Heart left ventricle (tissue), 16 donors: ENCODE measurements around the gene GOLGA2. TPM values are rescaled to one million over a fixed set of nuclear protein-coding genes. Genes with fewer than 3 reads are reported as not detected.

ENCODE experiments used
- ATAC-seq, 4 donors: fragments of 200-7000 bp; cut with Tn5 transposase; one replicate each; pipeline ENCODE4 v1.9.1; 2020 to 2022; ENCODE audit warnings: moderate library complexity in 4 of 4, mild to moderate bottlenecking in 3 of 4, moderate number of reproducible peaks in 1 of 4
- DNase-seq, 5 donors: peaks; one replicate each; pipeline ENCODE4 v3.0.0-alpha.2; 2020
- H3K27ac ChIP-seq, 12 donors: fragments of 200-600 bp; sonication (generic) in 4 of 12; one replicate each; pipeline versions ENCODE4 v1.5.0 to v1.8.0; 2016 to 2022; ENCODE audit warnings: mild to moderate bottlenecking in 2 of 12
- H3K27me3 ChIP-seq, 9 donors: fragments of 200-600 bp; sonication (generic) in 2 of 9; one replicate each; pipeline versions ENCODE4 v1.5.1 to v1.8.0; 2016 to 2022; ENCODE audit warnings: mild to moderate bottlenecking in 3 of 9
- H3K36me3 ChIP-seq, 9 donors: fragments of 200-600 bp; sonication (generic) in 2 of 9; one replicate each; pipeline versions ENCODE4 v1.5.0 to v1.8.0; 2018 to 2022; ENCODE audit warnings: mild to moderate bottlenecking in 2 of 9
- H3K4me1 ChIP-seq, 12 donors: fragments of 200-600 bp; sonication (generic) in 4 of 12; one replicate each; pipeline versions ENCODE4 v1.5.0 to v1.8.0; 2016 to 2022; ENCODE audit warnings: mild to moderate bottlenecking in 3 of 12
- H3K4me3 ChIP-seq, 12 donors: fragments of 200-600 bp; sonication (generic) in 4 of 12; one replicate each; pipeline versions ENCODE4 v1.5.0 to v1.8.0; 2017 to 2022; ENCODE audit warnings: mild to moderate bottlenecking in 9 of 12, moderate library complexity in 4 of 12
- H3K9me3 ChIP-seq, 12 donors: fragments of 200-600 bp; sonication (generic) in 4 of 12; one replicate each; pipeline versions ENCODE4 v1.5.0 to v1.8.0; 2016 to 2022; ENCODE audit warnings: mild to moderate bottlenecking in 1 of 12
- CTCF ChIP-seq, 12 donors: fragments of 200-600 bp; sonication (generic) in 4 of 12; IDR thresholded peaks; one replicate each; pipeline versions ENCODE4 v1.5.0 to v1.8.0; 2018 to 2022; ENCODE audit warnings: antibody characterized with exemption in 12 of 12, mild to moderate bottlenecking in 5 of 12
- POLR2A ChIP-seq, 2 donors: fragments of 450-650 bp; IDR thresholded peaks; one replicate each; pipeline ENCODE4 v1.6.1; 2017; ENCODE audit warnings: antibody characterized with exemption in 2 of 2, mild to moderate bottlenecking in 2 of 2, moderate library complexity in 2 of 2
- WGBS, 4 donors: extraction: QIAGEN DNeasy Blood & Tissue Kit in 2 of 4; methylation state at CpG; one replicate each; pipeline versions ENCODE4 v1.1.5 to v1.1.7; 2013 to 2018; 5-methylcytosine and 5-hydroxymethylcytosine counted together
- intact Hi-C, 10 donors: fragments of 100-400 bp; cut with DNase I; formaldehyde crosslinking; loops; one replicate each; pipeline versions ENCODE4 v1.11.1 to v1.14.2; 2022
- polyA plus RNA-seq, 2 donors: library from polyadenylated mRNA; stranded (reverse); fragments of 200-250 nt; gene quantifications; one replicate each; pipeline ENCODE4 v1.2.3, GENCODE V29; 2013
- total RNA-seq, 9 donors: library from RNA; depleted of rRNA in 2 of 9; stranded (reverse); fragments of >200 nt in 2 of 9; fragmentation: NEBNext Ultra II Directional in 3 of 9; extraction: Animal tissue kit (Norgen Biotek cat#: 25700) in 3 of 9; gene quantifications; one replicate each; pipeline versions ENCODE4 v1.1.0 to v1.2.4, GENCODE V29; 2016 to 2023
- donor health status: ischemic (EF 13 %, LVEDD 7.1; RV severe dilation, severe dysfunction).
- donor health status: healthy with polysubstance abuse.
- donor health status: DM: no; HTN: yes; CAD: no.
- donor health status: DM: no; HTN: no; CAD: no.
- donor health status: ischemic (EF 25% LVEDD 6.9; RV normal size, moderate dysfunction).
- donor health status: ischemic (EF 25% LVEDD 5.7; RV mildly dilated, moderate dysfunction).
- donor health status: healthy.
- donor health status: DM: yes; HTN: yes; CAD: no.
- donor health status: ischemic (EF 35%, LVEDD 5.7; RV mildly dilated, moderate dysfunction).
- donor health status: nonischemic (EF 11% LVEDD 7.7; RV severe dilation, severe dysfunction).
- donor health status: DM: yes; HTN: yes; CAD: no.
- donor health status: PGD.
- donor health status: ischemic (EF 29% LVEDD 5.4; RV normal size, mild dysfunction).
- donor health status: nonischemic (EF 23%, LVEDD 6.1; RV moderate dilation, normal function).

GOLGA2 gene
- total and polyA plus RNA-seq, 11 donors, result 68.5 to 144 (median 87.4) TPM

DNA sequence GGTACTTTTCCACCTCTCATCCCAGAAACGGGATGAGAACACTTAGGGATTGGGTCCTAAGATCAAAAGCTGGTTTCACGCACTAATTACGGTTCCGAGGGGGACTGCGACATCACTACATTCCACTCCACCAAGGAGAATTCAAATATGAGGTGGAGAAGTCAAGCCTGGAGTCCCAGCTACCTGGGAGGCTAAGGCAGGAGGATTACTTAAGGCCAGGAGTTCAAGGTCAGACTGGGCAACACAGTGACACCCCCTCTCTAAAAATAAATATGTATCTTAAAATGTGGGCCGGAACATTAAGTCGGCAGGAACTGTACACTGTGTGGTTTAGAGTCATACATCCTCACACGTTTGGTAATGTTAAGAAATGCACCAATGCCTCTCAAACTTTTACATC is 1.6 kb downstream of the GOLGA2 start:
- Histone ChIP-seq H3K9me3 (no peaks in the 10 kb centered on the region), H3K27ac (peak overlapping the region in 1 of 12 donors; percentile 95), H3K27me3 (no peaks in the 10 kb centered on the region), H3K4me3 (peak overlapping the region in 6 of 12 donors; percentile 84 to 98 (median 92)), H3K4me1 (peaks cover 0 to 37% (median 23%) of the 10 kb centered on the region in 12 donors), H3K36me3 (peaks cover 0 to 44% (median 35%) of the 10 kb centered on the region in 9 donors)
- no peak for ATAC-seq
- no peak for DNase-seq
- no peak for TF ChIP-seq POLR2A (IDR thresholded peaks at IDR 0.05)
- no peak for TF ChIP-seq CTCF (IDR thresholded peaks at IDR 0.05)
- intact Hi-C loops, result loop anchor here in 1 of 10 donors (2.0 kb wide), 1 partner anchor 17 kb away; no protein-coding TSS in a partner anchor
- WGBS, 4 donors, result 61 to 73% (median 70%) methylated on average over 8 of the region's 8 CpGs

DNA sequence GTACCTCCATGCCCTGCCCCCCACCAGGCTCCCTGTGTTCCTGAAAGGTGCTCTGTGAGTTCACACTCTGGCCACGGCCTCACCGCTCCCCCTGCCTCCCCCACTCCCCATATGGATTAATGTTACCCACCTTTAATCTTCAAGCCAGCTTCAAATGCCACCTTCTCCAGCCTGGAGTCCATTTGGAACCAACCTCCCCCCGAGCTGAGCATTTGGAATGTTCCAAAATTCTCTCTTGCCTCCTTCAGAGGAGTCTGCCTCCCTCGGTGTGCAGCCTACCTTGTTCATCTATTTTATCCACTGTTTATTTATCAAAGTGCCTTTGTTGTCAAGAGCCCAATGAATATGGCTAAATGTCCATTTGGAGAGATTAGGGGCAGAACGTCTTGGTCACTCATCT is 4.3 kb downstream of the GOLGA2 start:
- Histone ChIP-seq H3K4me1 (peaks cover 0 to 17% (median 13%) of the 10 kb centered on the region in 12 donors), H3K9me3 (no peaks in the 10 kb centered on the region), H3K4me3 (no peak overlapping the region), H3K27ac (no peak overlapping the region), H3K27me3 (no peaks in the 10 kb centered on the region), H3K36me3 (peaks cover 0 to 69% (median 60%) of the 10 kb centered on the region in 9 donors)
- DNase-seq (no peak), ATAC-seq (no peak)
- TF ChIP-seq CTCF (IDR thresholded peaks at IDR 0.05), result no peak
- TF ChIP-seq POLR2A (IDR thresholded peaks at IDR 0.05), result no peak
- intact Hi-C loops, result no loop called here
- WGBS, 4 donors, result 77 to 82% (median 79%) methylated on average over 5 of the region's 5 CpGs

GRCh38 chr9:128271112-128271511 is 4.7 kb downstream of the GOLGA2 start:
- 88 to 94% (median 91%) methylated on average over 3 of the region's 3 CpGs for WGBS, 4 donors
- Histone ChIP-seq H3K36me3 (peaks cover 0 to 73% (median 64%) of the 10 kb centered on the region in 9 donors), H3K4me3 (no peak overlapping the region), H3K9me3 (no peaks in the 10 kb centered on the region), H3K4me1 (peaks cover 0 to 16% (median 12%) of the 10 kb centered on the region in 12 donors), H3K27me3 (no peaks in the 10 kb centered on the region), H3K27ac (no peak overlapping the region)
- ATAC-seq, result no peak
- intact Hi-C loops, result no loop called here
- DNase-seq, result peak in 1 of 5 donors; percentile 34
- TF ChIP-seq CTCF (IDR thresholded peaks at IDR 0.05) (no peak), POLR2A (IDR thresholded peaks at IDR 0.05) (no peak)

DNA sequence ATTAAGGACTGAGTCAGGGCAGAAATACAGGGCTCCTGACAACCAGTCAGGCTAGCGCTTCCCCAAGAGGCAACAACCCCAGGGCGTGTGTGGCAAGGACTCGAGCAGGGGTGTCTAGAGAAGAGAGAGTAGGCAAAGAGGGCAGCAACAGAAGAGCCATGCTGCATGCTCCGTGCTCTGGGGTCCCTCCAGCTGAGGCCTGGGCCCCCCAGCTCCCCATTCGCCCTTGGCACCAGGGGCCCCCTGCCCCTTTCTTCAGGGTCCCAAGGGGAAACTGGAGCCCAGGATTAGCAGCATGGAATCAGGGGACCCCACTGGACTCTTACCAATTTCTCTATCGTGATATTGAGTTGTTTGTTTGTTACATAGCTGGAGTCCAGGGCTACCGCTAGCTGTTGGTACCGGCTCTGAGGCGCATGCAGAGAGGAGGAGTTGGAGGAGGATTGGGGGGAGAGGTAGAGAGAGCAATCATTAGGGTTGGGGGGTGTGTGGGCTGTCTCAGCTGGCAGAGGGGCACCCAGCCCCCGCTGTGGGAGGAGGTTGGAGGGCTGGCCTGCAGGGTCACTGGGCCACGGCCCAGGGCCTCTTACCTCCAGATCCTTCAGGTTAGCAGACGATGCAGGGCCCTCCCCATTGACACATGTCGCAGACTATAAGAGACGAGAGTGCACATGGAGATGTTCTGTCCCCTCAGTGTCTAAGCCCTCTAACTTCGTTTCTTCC is 8.8 kb downstream of the GOLGA2 start:
- ATAC-seq, result no peak

More for the DNA sequence above, 8.8 kb downstream of the GOLGA2 start:
- Histone ChIP-seq H3K36me3 (peaks cover 2 to 93% (median 86%) of the 10 kb centered on the region in 9 donors), H3K4me3 (no peak overlapping the region), H3K4me1 (no peaks in the 10 kb centered on the region), H3K27me3 (no peaks in the 10 kb centered on the region), H3K27ac (no peak overlapping the region), H3K9me3 (no peaks in the 10 kb centered on the region)
- 92 to 96% (median 94%) methylated on average over 15 of the region's 15 CpGs for WGBS, 4 donors
- intact Hi-C loops, result no loop called here
- DNase-seq, result peak in 1 of 5 donors; percentile 24
- TF ChIP-seq POLR2A (IDR thresholded peaks at IDR 0.05) (no peak), CTCF (IDR thresholded peaks at IDR 0.05) (no peak)
